Neural crest cell (in vitro differentiated cells): ENCODE measurements around the gene SORBS1. TPM values are rescaled to one million over a fixed set of nuclear protein-coding genes. Genes with fewer than 3 reads are reported as not detected.
A peak's percentile ranks its signal among the peaks of the same experiment; 100 is the strongest.

Source experiments
- DNase-seq: peaks from one replicate; pipeline ENCODE4 v3.0.0; 2021; ENCODE audit warnings: low read depth, mixed read lengths, low spot score
- H3K27ac Mint-ChIP-seq: one replicate; pipeline ENCODE4 v1.8.0; 2021; ENCODE audit warnings: mild to moderate bottlenecking, mixed read lengths; ENCODE audit not compliant: unreplicated experiment
- H3K27me3 Mint-ChIP-seq: 2 replicates; pipeline ENCODE4 v1.8.0; 2021; ENCODE audit warnings: low read depth, mild to moderate bottlenecking, mixed read lengths
- H3K36me3 Mint-ChIP-seq: 2 replicates; pipeline ENCODE4 v1.8.0; 2021; ENCODE audit warnings: low read depth, mild to moderate bottlenecking, mixed read lengths
- H3K4me1 Mint-ChIP-seq: 2 replicates; pipeline ENCODE4 v1.8.0; 2021; ENCODE audit warnings: mixed read lengths
- H3K4me3 Mint-ChIP-seq: one replicate; pipeline ENCODE4 v1.8.0; 2021; ENCODE audit warnings: mild to moderate bottlenecking, mixed read lengths
- H3K9me3 Mint-ChIP-seq: 2 replicates; pipeline ENCODE4 v1.8.0; 2021; ENCODE audit warnings: mixed read lengths
- total RNA-seq: library from RNA; stranded (reverse); gene quantifications from 2 replicates; pipeline ENCODE4 v1.2.1, GENCODE V29; 2021
- TF ChIP-seq, protein P1 (sequence below): fragments of 200-600 bp; sonication (generic); conservative IDR thresholded peaks from 2 replicates; pipeline ENCODE4 v1.5.0; 2021; ENCODE audit warnings: antibody characterized with exemption, mild to moderate bottlenecking

SORBS1 gene
- total RNA-seq, 1 donor from 2014 or later: 15.3 TPM

DNA sequence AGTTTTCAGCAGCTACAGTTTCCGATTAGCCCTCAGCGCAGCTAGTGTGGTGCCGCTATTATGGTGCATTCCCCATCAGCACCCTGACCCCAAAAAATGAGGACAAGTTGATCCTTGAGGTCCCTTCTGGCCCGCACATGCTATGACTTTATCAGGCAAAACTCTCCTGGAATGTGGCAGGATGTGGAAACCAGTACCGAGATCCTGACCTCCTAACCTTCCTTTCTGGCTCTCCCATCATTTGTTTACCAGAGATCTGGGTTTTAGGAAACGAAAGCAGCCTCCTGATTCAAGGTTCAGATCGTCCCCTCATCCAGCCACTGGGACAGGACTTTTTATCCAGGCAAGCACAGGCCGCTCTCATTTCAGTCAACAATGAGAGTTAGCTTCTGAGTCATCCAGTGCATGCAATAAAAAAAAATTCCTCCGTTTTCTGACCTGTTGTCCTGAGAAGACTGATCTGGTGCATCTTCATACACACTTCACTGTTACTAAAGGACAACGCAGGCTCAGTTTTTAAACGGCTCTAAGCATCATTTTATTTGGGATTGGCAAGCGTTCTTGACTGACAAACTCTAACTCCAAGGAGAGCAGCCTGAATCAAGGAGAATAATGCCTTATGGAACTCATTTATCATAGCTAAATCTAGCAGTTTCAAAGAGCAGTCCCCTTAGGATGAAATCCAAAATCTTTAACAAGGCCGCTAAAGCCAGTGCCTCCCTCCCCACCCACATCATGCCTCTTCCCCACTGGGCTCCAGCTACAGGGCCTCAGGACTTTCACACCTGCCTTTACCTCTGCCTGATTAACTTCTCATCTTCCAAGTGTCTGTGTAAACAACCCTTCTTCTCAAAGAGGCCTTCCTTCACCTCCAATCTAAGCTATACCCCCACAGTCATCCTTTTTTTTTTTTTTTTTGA lies 287.5 kb downstream of the SORBS1 start:
- Mint-ChIP-seq H3K4me3 (no peak overlapping the region), H3K9me3 (no peaks in the 10 kb centered on the region), H3K27ac (no peak overlapping the region), H3K27me3 (no peaks in the 10 kb centered on the region), H3K4me1 (peaks cover 5% of the 10 kb centered on the region), H3K36me3 (no peaks in the 10 kb centered on the region)
- no peak for DNase-seq
- TF ChIP-seq, protein P1, sequence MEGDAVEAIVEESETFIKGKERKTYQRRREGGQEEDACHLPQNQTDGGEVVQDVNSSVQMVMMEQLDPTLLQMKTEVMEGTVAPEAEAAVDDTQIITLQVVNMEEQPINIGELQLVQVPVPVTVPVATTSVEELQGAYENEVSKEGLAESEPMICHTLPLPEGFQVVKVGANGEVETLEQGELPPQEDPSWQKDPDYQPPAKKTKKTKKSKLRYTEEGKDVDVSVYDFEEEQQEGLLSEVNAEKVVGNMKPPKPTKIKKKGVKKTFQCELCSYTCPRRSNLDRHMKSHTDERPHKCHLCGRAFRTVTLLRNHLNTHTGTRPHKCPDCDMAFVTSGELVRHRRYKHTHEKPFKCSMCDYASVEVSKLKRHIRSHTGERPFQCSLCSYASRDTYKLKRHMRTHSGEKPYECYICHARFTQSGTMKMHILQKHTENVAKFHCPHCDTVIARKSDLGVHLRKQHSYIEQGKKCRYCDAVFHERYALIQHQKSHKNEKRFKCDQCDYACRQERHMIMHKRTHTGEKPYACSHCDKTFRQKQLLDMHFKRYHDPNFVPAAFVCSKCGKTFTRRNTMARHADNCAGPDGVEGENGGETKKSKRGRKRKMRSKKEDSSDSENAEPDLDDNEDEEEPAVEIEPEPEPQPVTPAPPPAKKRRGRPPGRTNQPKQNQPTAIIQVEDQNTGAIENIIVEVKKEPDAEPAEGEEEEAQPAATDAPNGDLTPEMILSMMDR: no peak

DNA sequence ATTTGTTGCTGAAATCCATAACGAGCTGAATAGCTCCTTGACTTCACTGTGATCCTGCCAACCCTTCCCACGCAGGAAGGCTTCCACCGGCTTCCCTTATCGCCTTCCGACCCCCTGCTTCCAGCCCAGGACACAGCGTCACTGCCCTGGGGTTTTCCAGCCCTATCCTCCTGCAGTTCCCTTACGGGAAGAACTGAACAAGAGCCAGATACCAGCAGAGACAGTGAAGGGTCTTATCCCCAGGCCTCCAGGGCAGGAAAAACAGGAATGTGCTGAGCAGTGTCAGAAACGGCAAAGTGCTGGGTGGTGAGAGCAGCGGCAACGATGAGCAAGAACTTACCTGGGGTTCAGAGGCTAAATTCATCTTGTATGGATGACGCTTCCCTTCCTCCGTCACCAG lies 292.7 kb downstream of the SORBS1 start:
- Mint-ChIP-seq H3K4me1 (peaks cover 7% of the 10 kb centered on the region), H3K4me3 (no peak overlapping the region), H3K9me3 (no peaks in the 10 kb centered on the region), H3K36me3 (no peaks in the 10 kb centered on the region), H3K27ac (no peak overlapping the region), H3K27me3 (no peaks in the 10 kb centered on the region)
- TF ChIP-seq, protein P1: no peak
- no peak for DNase-seq

DNA sequence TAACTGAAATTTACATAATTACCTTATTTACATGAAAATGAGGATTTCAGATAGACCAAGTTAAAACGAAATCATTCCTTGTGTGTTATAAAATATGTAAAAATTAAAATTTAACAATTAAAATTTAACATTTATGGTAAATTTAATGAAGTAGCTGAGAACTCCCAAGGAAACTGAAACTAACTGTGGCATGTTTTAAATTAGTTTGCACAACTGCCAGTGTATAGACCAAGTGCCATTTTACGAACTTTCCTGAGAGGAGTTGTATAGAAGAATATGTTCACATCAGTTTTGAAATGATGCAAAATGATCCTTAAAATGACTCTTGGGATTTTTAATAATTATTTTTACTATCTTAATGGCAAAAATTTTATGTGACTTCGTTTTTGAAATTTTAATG lies 293.9 kb downstream of the SORBS1 start:
- H3K36me3 Mint-ChIP-seq: no peaks in the 10 kb centered on the region
- DNase-seq: no peak
- H3K27ac Mint-ChIP-seq: no peak overlapping the region
- peaks cover 7% of the 10 kb centered on the region for H3K4me1 Mint-ChIP-seq
- no peaks in the 10 kb centered on the region for H3K9me3 Mint-ChIP-seq
- H3K4me3 Mint-ChIP-seq: no peak overlapping the region
- H3K27me3 Mint-ChIP-seq: no peaks in the 10 kb centered on the region
- TF ChIP-seq, protein P1: no peak

DNA sequence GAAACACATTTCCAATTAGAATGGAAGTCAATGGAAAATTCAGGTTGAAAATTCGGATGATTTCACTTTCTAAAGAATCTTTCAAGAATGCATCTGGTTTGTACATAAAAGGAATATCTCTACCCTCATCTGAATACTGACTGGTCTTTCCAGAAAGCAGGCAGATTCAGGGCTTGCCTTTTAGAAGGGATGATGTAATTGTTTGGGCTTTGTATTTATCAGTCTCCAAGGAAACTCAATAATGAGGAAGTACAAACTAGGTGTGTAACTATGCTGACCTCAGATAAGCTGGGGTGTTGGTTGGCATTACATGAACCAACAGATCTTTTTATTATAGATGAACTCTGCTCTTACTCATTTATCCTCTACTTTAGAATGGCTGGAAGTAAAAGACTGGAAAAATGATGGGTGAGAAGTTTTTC lies 294.5 kb downstream of the SORBS1 start:
- H3K4me3 Mint-ChIP-seq: no peak overlapping the region
- H3K27me3 Mint-ChIP-seq: no peaks in the 10 kb centered on the region
- H3K36me3 Mint-ChIP-seq: no peaks in the 10 kb centered on the region
- peak overlapping the region; percentile 31 for H3K27ac Mint-ChIP-seq
- TF ChIP-seq, protein P1: no peak
- no peak for DNase-seq
- peaks cover 7% of the 10 kb centered on the region for H3K4me1 Mint-ChIP-seq
- no peaks in the 10 kb centered on the region for H3K9me3 Mint-ChIP-seq

DNA sequence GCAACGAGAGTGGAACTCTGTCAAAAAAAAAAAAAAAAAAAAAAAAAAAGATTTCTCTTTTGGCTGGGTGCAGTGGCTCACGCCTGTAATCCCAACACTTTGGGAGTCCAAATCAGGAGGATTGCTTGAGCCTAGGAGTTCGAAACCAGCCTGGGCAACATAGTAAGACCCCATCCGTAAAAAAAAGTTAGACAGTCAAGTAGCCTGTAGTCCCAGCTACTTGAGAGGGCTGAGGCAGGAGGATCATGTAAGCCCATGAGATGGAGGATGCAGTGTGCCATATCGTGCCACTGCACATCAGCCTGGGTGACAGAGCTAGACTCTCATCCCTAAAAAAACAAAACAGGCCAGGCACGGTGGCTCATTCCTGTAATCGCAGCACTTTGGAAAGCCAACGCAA lies 295.6 kb downstream of the SORBS1 start:
- Mint-ChIP-seq H3K27ac (no peak overlapping the region), H3K9me3 (no peaks in the 10 kb centered on the region), H3K4me1 (peaks cover 10% of the 10 kb centered on the region), H3K36me3 (no peaks in the 10 kb centered on the region), H3K4me3 (no peak overlapping the region), H3K27me3 (no peaks in the 10 kb centered on the region)
- DNase-seq: no peak
- TF ChIP-seq, protein P1: no peak
